CD14-positive monocyte (primary cell): ENCODE data around the gene FMO1. TPM values are rescaled to one million over a fixed set of nuclear protein-coding genes. Genes with fewer than 3 reads are reported as not detected.
"Not testable (repeated sequence)": the region's sequence is repeated elsewhere in the genome, so short reads cannot be mapped to it uniquely, and the experiment has no call there.

ENCODE experiments used
- DNase-seq, 3 donors: peaks; one replicate each; pipeline ENCODE4 v3.0.0-alpha.2; 2011 to 2022
- H2AFZ ChIP-seq: 2 replicates; pipeline ENCODE4 v1.6.0; 2012; ENCODE audit warnings: mild to moderate bottlenecking, low read depth, low read length, inconsistent platforms; ENCODE audit not compliant: insufficient read depth, poor library complexity, severe bottlenecking
- H3K27ac ChIP-seq, 2 donors: 1 replicate in 1 of 2; 2 replicates in 1 of 2; pipeline ENCODE4 v1.5.1; 2012 to 2013; ENCODE audit warnings: low read length in 2 of 2, control low read depth in 1 of 2, inconsistent platforms in 1 of 2, low read depth in 1 of 2, mild to moderate bottlenecking in 1 of 2
- H3K27me3 ChIP-seq, 2 donors: one replicate each; pipeline versions ENCODE4 v1.6.0 to v1.6.1; 2011 to 2013; ENCODE audit warnings: low read length in 2 of 2; ENCODE audit not compliant: control insufficient read depth in 2 of 2, insufficient read depth in 2 of 2
- H3K36me3 ChIP-seq, 2 donors: replicated peaks in 1 of 2; 1 replicate in 1 of 2; 2 replicates in 1 of 2; pipeline versions ENCODE4 v1.5.1 to v1.6.1; 2012 to 2013; ENCODE audit warnings: low read length in 2 of 2, control low read depth in 1 of 2, inconsistent platforms in 1 of 2, mild to moderate bottlenecking in 1 of 2; ENCODE audit not compliant: insufficient read depth in 2 of 2, control insufficient read depth in 1 of 2
- H3K4me1 ChIP-seq, 2 donors: 1 replicate in 1 of 2; 2 replicates in 1 of 2; pipeline versions ENCODE4 v1.5.1 to v1.6.1; 2012 to 2013; ENCODE audit warnings: low read length in 2 of 2, control low read depth in 1 of 2, inconsistent platforms in 1 of 2, mild to moderate bottlenecking in 1 of 2, moderate library complexity in 1 of 2; ENCODE audit not compliant: insufficient read depth in 2 of 2, control insufficient read depth in 1 of 2
- H3K4me2 ChIP-seq: replicated peaks from 2 replicates; pipeline ENCODE3; 2012; ENCODE audit warnings: low read length, moderate library complexity, mild to moderate bottlenecking; ENCODE audit not compliant: poor library complexity, severe bottlenecking; ENCODE audit errors: extremely low read depth
- H3K4me3 ChIP-seq, 3 experiments: fragments of 200-600 bp in 1 of 3; sonication (generic) in 1 of 3; replicated peaks in 1 of 3; 1 replicate in 2 of 3; 2 replicates in 1 of 3; pipeline ENCODE4 v1.5.1; 2011 to 2013; ENCODE audit warnings: low read length in 3 of 3, mild to moderate bottlenecking in 3 of 3, control low read depth in 2 of 3, low read depth in 2 of 3, inconsistent platforms in 1 of 3, moderate library complexity in 1 of 3
- H3K79me2 ChIP-seq: 2 replicates; pipeline ENCODE4 v1.6.0; 2012; ENCODE audit warnings: mild to moderate bottlenecking, control low read depth, inconsistent platforms, low read length, moderate library complexity; ENCODE audit not compliant: insufficient read depth
- H3K9ac ChIP-seq: 2 replicates; pipeline ENCODE4 v1.6.0; 2017; ENCODE audit warnings: low read length, mild to moderate bottlenecking; ENCODE audit not compliant: insufficient read depth, poor library complexity, severe bottlenecking
- H3K9me3 ChIP-seq, 2 donors: replicated peaks in 1 of 2; 1 replicate in 1 of 2; 2 replicates in 1 of 2; pipeline versions ENCODE4 v1.5.1 to v1.6.1; 2012 to 2013; ENCODE audit warnings: low read length in 2 of 2, control low read depth in 1 of 2; ENCODE audit not compliant: control insufficient read depth in 1 of 2, insufficient read depth in 1 of 2
- H4K20me1 ChIP-seq: 2 replicates; pipeline ENCODE4 v1.6.0; 2012; ENCODE audit warnings: mild to moderate bottlenecking, low read length, control low read depth, moderate library complexity; ENCODE audit not compliant: insufficient read depth
- H3K27ac Mint-ChIP-seq, 7 donors: one replicate each; pipeline ENCODE4 v1.8.0; 2020; ENCODE audit warnings: mild to moderate bottlenecking in 7 of 7, mixed read lengths in 7 of 7, moderate library complexity in 6 of 7, inconsistent platforms in 2 of 7
- H3K27me3 Mint-ChIP-seq, 3 donors: one replicate each; pipeline ENCODE4 v1.8.0; 2021 to 2022; ENCODE audit warnings: low read depth in 3 of 3, mild to moderate bottlenecking in 3 of 3, mixed read lengths in 3 of 3, moderate library complexity in 3 of 3, inconsistent platforms in 1 of 3
- H3K36me3 Mint-ChIP-seq, 2 donors: one replicate each; pipeline ENCODE4 v1.8.0; 2020; ENCODE audit warnings: mixed read lengths in 2 of 2, inconsistent platforms in 1 of 2, mild to moderate bottlenecking in 1 of 2
- H3K4me1 Mint-ChIP-seq: one replicate; pipeline ENCODE4 v1.8.0; 2020; ENCODE audit warnings: mild to moderate bottlenecking, mixed read lengths
- H3K4me3 Mint-ChIP-seq, 2 donors: one replicate each; pipeline ENCODE4 v1.8.0; 2020; ENCODE audit warnings: mild to moderate bottlenecking in 2 of 2, mixed read lengths in 2 of 2, moderate library complexity in 1 of 2
- H3K9me3 Mint-ChIP-seq, 7 donors: one replicate each; pipeline ENCODE4 v1.8.0; 2020 to 2022; ENCODE audit warnings: mixed read lengths in 7 of 7, mild to moderate bottlenecking in 6 of 7, moderate library complexity in 6 of 7, inconsistent platforms in 2 of 7
- CTCF ChIP-seq: fragments of 200-600 bp; IDR thresholded peaks from one replicate; pipeline ENCODE4 v1.8.0; 2022; ENCODE audit warnings: antibody characterized with exemption, mild to moderate bottlenecking
- WGBS: methylation state at CpG from one replicate; pipeline ENCODE4 v1.1.5; 2013; ENCODE audit warnings: missing lambda C conversion rate; ENCODE audit not compliant: insufficient coverage; 5-methylcytosine and 5-hydroxymethylcytosine counted together
- intact Hi-C, 2 donors: fragments of 100-400 bp; cut with micrococcal nuclease; formaldehyde crosslinking; loops; one replicate each; pipeline versions ENCODE4 v1.15.0 to v1.15.1; 2023
- polyA plus RNA-seq, 3 donors: library from polyadenylated mRNA; depleted of rRNA in 1 of 3; unstranded in 2 of 3; stranded (reverse) in 1 of 3; fragments of 300-500 nt in 2 of 3; fragments of >200 nt in 1 of 3; fragmentation: Illumina TruSeq in 2 of 3; gene quantifications; 1 replicate in 2 of 3; 2 replicates in 1 of 3; pipeline ENCODE4 v1.2.3, GENCODE V29; 2012 to 2021

Gene FMO1
- polyA plus RNA-seq, 3 donors = not detected

DNA sequence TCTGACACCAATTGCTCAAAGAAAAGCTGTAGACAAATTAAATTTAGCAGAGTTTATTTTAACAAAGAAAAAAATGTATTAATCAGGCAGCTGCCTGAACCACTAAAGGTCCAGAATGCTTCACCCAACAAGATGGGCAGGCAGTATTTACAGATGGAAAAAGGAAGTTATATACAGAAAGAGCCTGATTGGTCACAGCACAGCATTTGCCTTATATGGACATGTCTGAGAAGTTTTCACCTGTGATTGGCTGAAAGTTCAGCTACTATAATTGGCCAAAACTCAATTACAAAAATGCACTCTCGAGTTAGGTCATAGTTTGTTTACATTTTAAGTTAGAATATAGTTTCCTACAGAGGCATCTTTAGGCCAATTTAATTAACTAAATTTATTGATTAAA, 15.1 kb upstream of the FMO1 start:
- TF ChIP-seq CTCF = no peak
- H3K4me1 ChIP-seq = no peaks in the 10 kb centered on the region
- WGBS = no CpG with 5 or more reads among the region's 1 CpG
- Mint-ChIP-seq H3K4me3 (no peak overlapping the region), H3K27ac (no peak overlapping the region), H3K27me3 (peaks cover 0 to 11% (median 2%) of the 10 kb centered on the region in 3 donors), H3K9me3 (peaks cover 14 to 25% (median 17%) of the 10 kb centered on the region in 7 donors), H3K4me1 (no peaks in the 10 kb centered on the region), H3K36me3 (no peaks in the 10 kb centered on the region)
- H3K27ac ChIP-seq = no peak overlapping the region
- peaks cover 8 to 14% of the 10 kb centered on the region in 2 donors for H3K9me3 ChIP-seq
- intact Hi-C loops = no loop called here
- no peak overlapping the region for H3K4me3 ChIP-seq
- H4K20me1 ChIP-seq = no peaks in the 10 kb centered on the region
- H3K79me2 ChIP-seq = no peaks in the 10 kb centered on the region
- H3K4me2 ChIP-seq = no peak overlapping the region
- no peaks in the 10 kb centered on the region for H3K36me3 ChIP-seq
- H3K27me3 ChIP-seq = no peaks in the 10 kb centered on the region
- no peak overlapping the region for H3K9ac ChIP-seq
- no peak overlapping the region for H2AFZ ChIP-seq
- DNase-seq = no peak

GRCh38 chr1:171236231-171236630, 12.1 kb upstream of the FMO1 start:
- H3K4me3 Mint-ChIP-seq, H3K36me3 ChIP-seq, H3K27me3 ChIP-seq, H3K4me2 ChIP-seq, H4K20me1 ChIP-seq, DNase-seq, H3K27ac ChIP-seq, H3K36me3 Mint-ChIP-seq, H3K9ac ChIP-seq, H3K4me1 ChIP-seq, H2AFZ ChIP-seq, H3K4me1 Mint-ChIP-seq, intact Hi-C loops, H3K79me2 ChIP-seq, H3K27ac Mint-ChIP-seq, H3K4me3 ChIP-seq: not testable (repeated sequence)
- peaks cover 8 to 14% of the 10 kb centered on the region in 2 donors for H3K9me3 ChIP-seq
- 100% methylated on average over 2 of the region's 4 CpGs for WGBS
- Mint-ChIP-seq H3K9me3 (peaks cover 17 to 34% (median 29%) of the 10 kb centered on the region in 7 donors), H3K27me3 (peaks cover 0 to 10% (median 2%) of the 10 kb centered on the region in 3 donors)
